NCI-H146 (cell line): ENCODE measurements around the gene OSBP2.

Source experiments
- DNase-seq: peaks from one replicate; lab custom pipeline; 2025; lab: John Stamatoyannopoulos, UW

The OSBP2 gene

GRCh38 chr22:30940685-30941362, 246.2 kb downstream of the OSBP2 start:
- no peak for DNase-seq

- no peak for DNase-seq
Observed at GRCh38 chr22:30941363-30941740, 246.7 kb downstream of the OSBP2 start.

GRCh38 chr22:30943368-30943767, 248.7 kb downstream of the OSBP2 start:
- DNase-seq = no peak

GRCh38 chr22:30944986-30945385, 250.3 kb downstream of the OSBP2 start:
- no peak for DNase-seq

- no peak for DNase-seq
Observed at GRCh38 chr22:30945653-30946052, 251.0 kb downstream of the OSBP2 start.

GRCh38 chr22:30946354-30946753, 251.7 kb downstream of the OSBP2 start:
- DNase-seq = no peak

GRCh38 chr22:30947173-30947815, 252.6 kb downstream of the OSBP2 start:
- DNase-seq = no peak

GRCh38 chr22:30947816-30948454, 253.3 kb downstream of the OSBP2 start:
- no peak for DNase-seq

GRCh38 chr22:30948930-30949342, 254.3 kb downstream of the OSBP2 start:
- DNase-seq = no peak

- no peak for DNase-seq
Observed at GRCh38 chr22:30949934-30950660, 255.4 kb downstream of the OSBP2 start.

GRCh38 chr22:30953206-30953605, 258.5 kb downstream of the OSBP2 start:
- no peak for DNase-seq

- no peak for DNase-seq
Observed at GRCh38 chr22:30955153-30955552, 260.5 kb downstream of the OSBP2 start.
